AG09319 (cell line): ENCODE data around the gene THOP1.

ENCODE experiments used
- DNase-seq: peaks from one replicate; pipeline ENCODE4 v3.0.0-alpha.2; 2010; ENCODE audit warnings: low read depth; ENCODE audit errors: extremely low read depth
- CTCF ChIP-seq: IDR thresholded peaks from 2 replicates; pipeline ENCODE4 v1.5.1; 2011; ENCODE audit warnings: low read depth, mild to moderate bottlenecking, inconsistent platforms, low read length, moderate library complexity

The THOP1 gene

GRCh38 chr19:2806736-2807378, 21.6 kb downstream of the THOP1 start:
- no peak for DNase-seq
- TF ChIP-seq CTCF = no peak

GRCh38 chr19:2807379-2808128, 22.3 kb downstream of the THOP1 start:
- TF ChIP-seq CTCF = no peak

GRCh38 chr19:2808129-2808941, 23.0 kb downstream of the THOP1 start:
- DNase-seq = no peak

More at GRCh38 chr19:2807379-2808128, 22.3 kb downstream of the THOP1 start:
- DNase-seq = no peak

GRCh38 chr19:2809387-2810140, 24.3 kb downstream of the THOP1 start:
- no peak for TF ChIP-seq CTCF
- no peak for DNase-seq

More at GRCh38 chr19:2808129-2808941, 23.0 kb downstream of the THOP1 start:
- TF ChIP-seq CTCF = no peak

GRCh38 chr19:2810141-2811091, 25.1 kb downstream of the THOP1 start:
- DNase-seq = no peak
- TF ChIP-seq CTCF = no peak

GRCh38 chr19:2811221-2811722, 26.0 kb downstream of the THOP1 start:
- DNase-seq = no peak
- no peak for TF ChIP-seq CTCF
